IMR-90 (cell line): ENCODE measurements around the gene CHN2. TPM values are rescaled to one million over a fixed set of nuclear protein-coding genes. Genes with fewer than 3 reads are reported as not detected.

Experiments
- ATAC-seq: fragments of 200-7000 bp; cut with Tn5 transposase; 2 replicates; pipeline ENCODE4 v1.9.1; 2020; ENCODE audit warnings: low read depth, mild to moderate bottlenecking, moderate library complexity
- BruUV-seq: library from RNA; stranded (reverse); fragments of 400-500 nt; replicated peaks from 2 replicates; lab custom pipeline; 2021; lab: Mats Ljungman, UMichigan
- CTCF ChIA-PET: fragments of 300-600 bp; formaldehyde crosslinking; extraction: SDS; loops from one replicate; lab custom pipeline; 2021; ENCODE audit warnings: antibody characterized with exemption; lab: Yijun Ruan, JAX
- POLR2A ChIA-PET: fragments of 300-600 bp; sonication (Branson Sonifier 250); formaldehyde crosslinking; loops from one replicate; lab custom pipeline; 2022; ENCODE audit warnings: antibody characterized with exemption; ENCODE audit not compliant: unreplicated experiment; lab: Charles Lee
- DNase-seq: peaks from one replicate; pipeline ENCODE4 v3.0.0; 2013
- H2AFZ ChIP-seq: replicated peaks from 2 replicates; pipeline ENCODE3; 2013; ENCODE audit warnings: low read length, mild to moderate bottlenecking; ENCODE audit not compliant: poor library complexity
- H2AK5ac ChIP-seq: 2 replicates; pipeline ENCODE4 v1.6.1; 2013; ENCODE audit warnings: low read depth, low read length, inconsistent platforms
- H2AK9ac ChIP-seq: replicated peaks from 2 replicates; pipeline ENCODE3; 2013; ENCODE audit warnings: mild to moderate bottlenecking, low read depth, low read length, moderate library complexity; ENCODE audit not compliant: poor library complexity
- H2BK120ac ChIP-seq: 2 replicates; pipeline ENCODE4 v1.6.1; 2013; ENCODE audit warnings: low read depth, low read length, inconsistent platforms
- H2BK15ac ChIP-seq: 3 replicates; pipeline ENCODE4 v1.6.1; 2013; ENCODE audit warnings: low read depth, low read length, inconsistent platforms
- H2BK20ac ChIP-seq: 2 replicates; pipeline ENCODE4 v1.6.1; 2013; ENCODE audit warnings: low read depth, mild to moderate bottlenecking, inconsistent platforms, low read length, moderate library complexity
- H2BK5ac ChIP-seq: 2 replicates; pipeline ENCODE4 v1.6.1; 2013; ENCODE audit warnings: mild to moderate bottlenecking, low read depth, low read length, inconsistent platforms; ENCODE audit not compliant: poor library complexity, severe bottlenecking
- H3K14ac ChIP-seq: replicated peaks from 2 replicates; pipeline ENCODE4 v1.6.1; 2013; ENCODE audit warnings: low read depth, low read length, inconsistent platforms
- H3K18ac ChIP-seq: 2 replicates; pipeline ENCODE4 v1.6.1; 2013; ENCODE audit warnings: low read depth, low read length, control low read depth
- H3K23ac ChIP-seq: 2 replicates; pipeline ENCODE4 v1.6.1; 2013; ENCODE audit warnings: low read depth, low read length, inconsistent platforms
- H3K27ac ChIP-seq: 2 replicates; pipeline ENCODE4 v1.5.1; 2013; ENCODE audit warnings: mild to moderate bottlenecking, control low read depth, low read length; ENCODE audit not compliant: insufficient read depth
- H3K27me3 ChIP-seq: 2 replicates; pipeline ENCODE4 v1.6.1; 2013; ENCODE audit warnings: low read length; ENCODE audit not compliant: control insufficient read depth, insufficient read depth
- H3K36me3 ChIP-seq: 2 replicates; pipeline ENCODE4 v1.6.1; 2013; ENCODE audit warnings: low read length, mixed read lengths; ENCODE audit not compliant: control insufficient read depth, insufficient read depth
- H3K4ac ChIP-seq: 2 replicates; pipeline ENCODE4 v1.6.1; 2013; ENCODE audit warnings: low read depth, low read length, inconsistent platforms
- H3K4me1 ChIP-seq: 2 replicates; pipeline ENCODE4 v1.6.1; 2013; ENCODE audit warnings: low read length, mixed read lengths; ENCODE audit not compliant: control insufficient read depth, insufficient read depth
- H3K4me2 ChIP-seq: 2 replicates; pipeline ENCODE4 v1.6.1; 2013; ENCODE audit warnings: low read depth, mild to moderate bottlenecking, control low read depth, low read length, moderate library complexity
- H3K4me3 ChIP-seq: 2 replicates; pipeline ENCODE4 v1.5.1; 2013; ENCODE audit warnings: low read depth, mild to moderate bottlenecking, control low read depth, low read length, moderate library complexity; ENCODE audit not compliant: insufficient read depth
- H3K56ac ChIP-seq: 2 replicates; pipeline ENCODE4 v1.6.1; 2013; ENCODE audit warnings: low read length, inconsistent platforms; ENCODE audit not compliant: insufficient read depth; ENCODE audit errors: extremely low read depth
- H3K79me1 ChIP-seq, 2 experiments: 2 replicates each; pipeline ENCODE4 v1.6.1; 2013; ENCODE audit warnings: low read length in 2 of 2, inconsistent platforms in 1 of 2, low read depth in 1 of 2
- H3K9ac ChIP-seq: 2 replicates; pipeline ENCODE4 v1.6.1; 2013; ENCODE audit warnings: low read depth, low read length, control low read depth
- H3K9me1 ChIP-seq: 2 replicates; pipeline ENCODE4 v1.6.1; 2013; ENCODE audit warnings: low read length, inconsistent platforms; ENCODE audit not compliant: insufficient read depth
- H3K9me3 ChIP-seq: 2 replicates; pipeline ENCODE4 v1.6.1; 2013; ENCODE audit warnings: low read length; ENCODE audit not compliant: control insufficient read depth, insufficient read depth
- H4K20me1 ChIP-seq: 2 replicates; pipeline ENCODE4 v1.6.1; 2013; ENCODE audit warnings: low read length, inconsistent platforms; ENCODE audit not compliant: insufficient read depth
- H4K5ac ChIP-seq: 2 replicates; pipeline ENCODE4 v1.6.1; 2013; ENCODE audit warnings: mild to moderate bottlenecking, low read depth, low read length, control low read depth
- H4K8ac ChIP-seq, 2 experiments: 2 replicates each; pipeline ENCODE4 v1.6.1; 2013; ENCODE audit warnings: low read depth in 2 of 2, low read length in 2 of 2, control low read depth in 1 of 2, inconsistent platforms in 1 of 2
- H4K91ac ChIP-seq: 2 replicates; pipeline ENCODE4 v1.6.1; 2013; ENCODE audit warnings: low read depth, low read length, inconsistent platforms; ENCODE audit not compliant: insufficient read depth
- CHD1 ChIP-seq: IDR thresholded peaks from 2 replicates; pipeline ENCODE4 v1.6.1; 2012; ENCODE audit warnings: low read depth, low read length, improper control_type of control experiment
- ELK1 ChIP-seq: fragments of 150-350 bp; IDR thresholded peaks from 2 replicates; pipeline ENCODE4 v1.6.1; 2016; ENCODE audit warnings: low read depth, mild to moderate bottlenecking, low read length, moderate library complexity, borderline replicate concordance
- FOS ChIP-seq: fragments of 150-350 bp; IDR thresholded peaks from 2 replicates; pipeline ENCODE4 v1.6.1; 2016; ENCODE audit warnings: low read depth, low read length
- MAFK ChIP-seq: IDR thresholded peaks from 2 replicates; pipeline ENCODE4 v1.6.1; 2012; ENCODE audit warnings: low read depth, low read length, improper control_type of control experiment
- MAZ ChIP-seq: IDR thresholded peaks from 2 replicates; pipeline ENCODE4 v1.6.1; 2012; ENCODE audit warnings: low read depth, mild to moderate bottlenecking, low read length, improper control_type of control experiment, moderate library complexity, borderline replicate concordance
- MXI1 ChIP-seq: IDR thresholded peaks from 2 replicates; pipeline ENCODE4 v1.6.1; 2012; ENCODE audit warnings: low read depth, mild to moderate bottlenecking, low read length, moderate library complexity, borderline replicate concordance
- NFE2L2 ChIP-seq: fragments of 150-350 bp; IDR thresholded peaks from 2 replicates; pipeline ENCODE4 v1.6.1; 2016; ENCODE audit warnings: low read depth, mild to moderate bottlenecking, low read length
- POLR2A ChIP-seq: IDR thresholded peaks from 2 replicates; pipeline ENCODE4 v1.6.1; 2012; ENCODE audit warnings: mild to moderate bottlenecking, low read depth, low read length
- RAD21 ChIP-seq: IDR thresholded peaks from 2 replicates; pipeline ENCODE4 v1.6.1; 2012; ENCODE audit warnings: low read length, improper control_type of control experiment
- RCOR1 ChIP-seq: IDR thresholded peaks from 2 replicates; pipeline ENCODE4 v1.6.1; 2012; ENCODE audit warnings: mild to moderate bottlenecking, low read length, improper control_type of control experiment; ENCODE audit not compliant: insufficient replicate concordance
- SMC3 ChIP-seq: fragments of 150-350 bp; IDR thresholded peaks from 2 replicates; pipeline ENCODE4 v1.6.1; 2016; ENCODE audit warnings: low read depth, mild to moderate bottlenecking, antibody characterized with exemption, low read length, moderate library complexity
- WGBS, 2 experiments: methylation state at CpG; one replicate each; pipeline versions ENCODE4 v1.1.5 to v1.1.7; 2013; ENCODE audit warnings: missing lambda C conversion rate in 2 of 2; ENCODE audit not compliant: insufficient read length in 1 of 2; ENCODE audit errors: extremely low coverage in 2 of 2; 5-methylcytosine and 5-hydroxymethylcytosine counted together
- dilution Hi-C: fragments of 300-500 bp; cut with HindIII; formaldehyde crosslinking; loops from one replicate; pipeline ENCODE4 v1.14.3; 2018; ENCODE audit warnings: low sequenced_read_pairs; ENCODE audit not compliant: unreplicated experiment
- in situ Hi-C: fragments of 300-500 bp; cut with MboI; formaldehyde crosslinking; loops from 3 replicates; pipeline ENCODE4 v1.14.3; 2019; ENCODE audit warnings: low sequenced_read_pairs, inconsistent platforms, mixed read lengths
- intact Hi-C: fragments of 100-400 bp; cut with micrococcal nuclease; formaldehyde crosslinking; loops from 2 replicates; pipeline ENCODE4 v1.10.0; 2022
- polyA plus RNA-seq, 3 experiments: library from polyadenylated mRNA; depleted of rRNA; stranded (reverse); fragments of >200 nt; gene quantifications; 2 replicates each; pipeline ENCODE4 v1.2.3, GENCODE V29; 2012; ENCODE audit warnings: low replicate concordance in 1 of 3
- total RNA-seq: library from RNA; depleted of rRNA; stranded (reverse); fragments of >200 nt; gene quantifications from 2 replicates; pipeline ENCODE4 v1.2.3, GENCODE V29; 2012
- TF ChIP-seq, protein P1 (sequence below): conservative IDR thresholded peaks from 2 replicates; pipeline ENCODE4 v1.5.1; 2012; ENCODE audit warnings: mild to moderate bottlenecking, low read depth, low read length, improper control_type of control experiment

CHN2 gene
- total and polyA plus RNA-seq, 2 of the 4 experiments (the other 2 are of a cell fraction): not detected

- no peak overlapping the region for H4K5ac ChIP-seq
- no peak overlapping the region for H2BK20ac ChIP-seq
- no peak overlapping the region for H3K9ac ChIP-seq
- H2BK15ac ChIP-seq: no peak overlapping the region
- no peak overlapping the region for H2BK120ac ChIP-seq
- in situ Hi-C loops (no loop called here), intact Hi-C loops (no loop called here), dilution Hi-C loops (no loop called here)
- DNase-seq (no peak), ATAC-seq (no peak)
- ChIA-PET POLR2A (no interaction called here), CTCF (no interaction called here)
- no peak overlapping the region for H3K4ac ChIP-seq
- no peak overlapping the region for H3K27ac ChIP-seq
- H3K56ac ChIP-seq: no peak overlapping the region
- H2AK5ac ChIP-seq: no peak overlapping the region
- no peak overlapping the region for H2AK9ac ChIP-seq
- TF ChIP-seq RAD21 (no peak), MAFK (no peak), FOS (no peak), MAZ (no peak), MXI1 (no peak), RCOR1 (no peak), CHD1 (no peak), ELK1 (no peak), NFE2L2 (no peak), POLR2A (no peak), SMC3 (no peak)
- TF ChIP-seq, protein P1, sequence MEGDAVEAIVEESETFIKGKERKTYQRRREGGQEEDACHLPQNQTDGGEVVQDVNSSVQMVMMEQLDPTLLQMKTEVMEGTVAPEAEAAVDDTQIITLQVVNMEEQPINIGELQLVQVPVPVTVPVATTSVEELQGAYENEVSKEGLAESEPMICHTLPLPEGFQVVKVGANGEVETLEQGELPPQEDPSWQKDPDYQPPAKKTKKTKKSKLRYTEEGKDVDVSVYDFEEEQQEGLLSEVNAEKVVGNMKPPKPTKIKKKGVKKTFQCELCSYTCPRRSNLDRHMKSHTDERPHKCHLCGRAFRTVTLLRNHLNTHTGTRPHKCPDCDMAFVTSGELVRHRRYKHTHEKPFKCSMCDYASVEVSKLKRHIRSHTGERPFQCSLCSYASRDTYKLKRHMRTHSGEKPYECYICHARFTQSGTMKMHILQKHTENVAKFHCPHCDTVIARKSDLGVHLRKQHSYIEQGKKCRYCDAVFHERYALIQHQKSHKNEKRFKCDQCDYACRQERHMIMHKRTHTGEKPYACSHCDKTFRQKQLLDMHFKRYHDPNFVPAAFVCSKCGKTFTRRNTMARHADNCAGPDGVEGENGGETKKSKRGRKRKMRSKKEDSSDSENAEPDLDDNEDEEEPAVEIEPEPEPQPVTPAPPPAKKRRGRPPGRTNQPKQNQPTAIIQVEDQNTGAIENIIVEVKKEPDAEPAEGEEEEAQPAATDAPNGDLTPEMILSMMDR: no peak
- no peaks in the 10 kb centered on the region for H3K36me3 ChIP-seq
- no peak overlapping the region for H4K8ac ChIP-seq
- no peaks in the 10 kb centered on the region for H3K9me3 ChIP-seq
- H3K27me3 ChIP-seq: no peaks in the 10 kb centered on the region
- no peak overlapping the region for H4K91ac ChIP-seq
- H3K4me3 ChIP-seq: no peak overlapping the region
- WGBS, 2 experiments: no CpG with 5 or more reads among the region's 7 CpGs
- no peaks in the 10 kb centered on the region for H3K4me1 ChIP-seq
- H3K18ac ChIP-seq: no peak overlapping the region
- no peak overlapping the region for H2BK5ac ChIP-seq
- no peak overlapping the region for H2AFZ ChIP-seq
- no peaks in the 10 kb centered on the region for H4K20me1 ChIP-seq
- H3K23ac ChIP-seq: no peak overlapping the region
- H3K14ac ChIP-seq: no peak overlapping the region
- no peaks in the 10 kb centered on the region for H3K79me1 ChIP-seq
- no peak overlapping the region for H3K4me2 ChIP-seq
- BruUV-seq: no TSS peak
- H3K9me1 ChIP-seq: no peaks in the 10 kb centered on the region
Measured at GRCh38 chr7:29457141-29457561, 262.6 kb downstream of the CHN2 start.
